HepG2 (cell line): ENCODE measurements around the gene ATP11B. TPM values are rescaled to one million over a fixed set of nuclear protein-coding genes. Genes with fewer than 3 reads are reported as not detected.

Experiments used
- ATAC-seq: fragments of 200-7000 bp; cut with Tn5 transposase; 3 replicates; pipeline ENCODE4 v1.9.1; 2020; ENCODE audit warnings: mild to moderate bottlenecking, moderate library complexity
- BruUV-seq: library from RNA; stranded (reverse); fragments of 400-500 nt; replicated peaks from 2 replicates; lab custom pipeline; 2021; lab: Mats Ljungman, UMichigan
- CTCF ChIA-PET: fragments of 300-600 bp; formaldehyde crosslinking; extraction: SDS; loops from one replicate; lab custom pipeline; 2021; ENCODE audit warnings: low total read pairs, inconsistent platforms, low intra/inter-chr PET ratio; lab: Yijun Ruan, JAX
- POLR2A ChIA-PET: fragments of 350-600 bp; sonication (Branson Sonifier 250); formaldehyde crosslinking; loops from one replicate; lab custom pipeline; 2020; ENCODE audit warnings: antibody characterized with exemption, inconsistent platforms; lab: Yijun Ruan, JAX
- DNase-seq: peaks from one replicate; pipeline ENCODE4 v3.0.0-alpha.2; 2015; ENCODE audit warnings: low spot score
- FAIRE-seq: peaks from 3 replicates; lab custom pipeline; 2011; peaks lifted over from hg19 to GRCh38; lab: Jason Lieb, UNC
- H2AFZ ChIP-seq: one replicate; pipeline ENCODE4 v1.6.1; 2011; ENCODE audit warnings: low read length, inconsistent platforms
- H3K27ac ChIP-seq: fragments of 300-600 bp; 3 replicates; pipeline ENCODE4 v1.8.0; 2011; ENCODE audit warnings: mixed run types, mild to moderate bottlenecking, mixed read lengths, low read length, inconsistent platforms; ENCODE audit not compliant: insufficient read depth; ENCODE audit errors: extremely low read length
- H3K27me3 ChIP-seq, 2 experiments: fragments of 200-600 bp in 1 of 2; 2 replicates in 1 of 2; 3 replicates in 1 of 2; pipeline versions ENCODE4 v1.6.0 to v1.8.0; 2011; ENCODE audit warnings: low read length in 2 of 2, mild to moderate bottlenecking in 2 of 2, moderate library complexity in 2 of 2, inconsistent platforms in 1 of 2; ENCODE audit not compliant: insufficient read depth in 2 of 2, control insufficient read depth in 1 of 2
- H3K36me3 ChIP-seq, 2 experiments: fragments of 200-600 bp in 1 of 2; replicated peaks in 1 of 2; 2 replicates in 1 of 2; 3 replicates in 1 of 2; pipeline versions ENCODE4 v1.5.1 to v1.8.0; 2011; ENCODE audit warnings: low read length in 2 of 2, inconsistent platforms in 1 of 2; ENCODE audit not compliant: insufficient read depth in 2 of 2, control insufficient read depth in 1 of 2
- H3K4me1 ChIP-seq: 2 replicates; pipeline ENCODE4 v1.5.1; 2012; ENCODE audit warnings: low read length, inconsistent platforms; ENCODE audit not compliant: insufficient read depth
- H3K4me2 ChIP-seq: 2 replicates; pipeline ENCODE4 v1.6.0; 2011; ENCODE audit warnings: low read depth, low read length, inconsistent platforms
- H3K4me3 ChIP-seq, 3 experiments: fragments of 200-600 bp in 1 of 3; sonication (generic), shearing (Covaris generic) in 1 of 3; replicated peaks in 1 of 3; 2 replicates each; pipeline ENCODE4 v1.5.1; 2011 to 2016; ENCODE audit warnings: low read length in 3 of 3, inconsistent platforms in 2 of 3, low read depth in 2 of 3, mild to moderate bottlenecking in 2 of 3, control low read depth in 1 of 3, mixed read lengths in 1 of 3; ENCODE audit not compliant: insufficient read depth in 1 of 3
- H3K79me2 ChIP-seq: one replicate; pipeline ENCODE4 v1.6.1; 2011; ENCODE audit warnings: low read length, inconsistent platforms; ENCODE audit not compliant: insufficient read depth
- H3K9ac ChIP-seq: 2 replicates; pipeline ENCODE4 v1.6.0; 2011; ENCODE audit warnings: mild to moderate bottlenecking, low read depth, low read length, inconsistent platforms; ENCODE audit not compliant: insufficient read depth
- H3K9me3 ChIP-seq: 2 replicates; pipeline ENCODE4 v1.5.1; 2012; ENCODE audit warnings: mild to moderate bottlenecking, low read length
- H4K20me1 ChIP-seq: 2 replicates; pipeline ENCODE4 v1.6.0; 2011; ENCODE audit warnings: inconsistent platforms, mild to moderate bottlenecking, low read length, moderate library complexity; ENCODE audit not compliant: insufficient read depth
- CTCF ChIP-seq: sonication (generic); formaldehyde crosslinking; IDR thresholded peaks from 2 replicates; pipeline ENCODE4 v1.5.0; 2020; ENCODE audit warnings: mild to moderate bottlenecking, missing genetic modification reagents, moderate library complexity
- STAG1 ChIP-seq: sonication (generic); formaldehyde crosslinking; IDR thresholded peaks from 2 replicates; pipeline ENCODE4 v1.4.0; 2020; ENCODE audit warnings: missing genetic modification reagents
- ZNF232 ChIP-seq: sonication (generic); formaldehyde crosslinking; IDR thresholded peaks from 2 replicates; pipeline ENCODE4 v1.4.0; 2020; ENCODE audit warnings: missing genetic modification reagents, borderline replicate concordance
- WGBS: methylation state at CpG from one replicate; pipeline ENCODE4 v1.1.6; 2017; ENCODE audit warnings: low lambda C conversion rate; 5-methylcytosine and 5-hydroxymethylcytosine counted together
- in situ Hi-C: cut with HindIII; loops from 2 replicates; pipeline ENCODE4 v1.10.0; 2017; ENCODE audit warnings: low pct_unique_long_range_greater_than_20kb; ENCODE audit not compliant: extremely low pct_ligation_motif_present
- intact Hi-C: fragments of 100-400 bp; cut with micrococcal nuclease; formaldehyde crosslinking; loops from one replicate; pipeline ENCODE4 v1.10.0; 2022; ENCODE audit not compliant: unreplicated experiment
- polyA plus RNA-seq, 8 experiments: library from polyadenylated mRNA; depleted of rRNA in 3 of 8; stranded (reverse) in 7 of 8; unstranded in 1 of 8; fragments of >200 nt; fragmentation: Illumina TruSeq in 4 of 8; extraction: Trizol in 4 of 8; gene quantifications; 2 replicates each; pipeline versions ENCODE4 v1.2.1 to v1.2.3, GENCODE V29; 2011 to 2016; ENCODE audit warnings: low read depth in 4 of 8, missing spikeins in 1 of 8, mixed read lengths in 1 of 8; ENCODE audit not compliant: insufficient read depth in 1 of 8
- total RNA-seq, 5 experiments: library from RNA; depleted of rRNA; stranded (reverse); fragments of >200 nt; fragmentation: Illumina TruSeq; extraction: Trizol; gene quantifications; 2 replicates each; pipeline ENCODE4 v1.2.3, GENCODE V29; 2016; ENCODE audit warnings: low read depth in 1 of 5
- TF ChIP-seq, protein P1 (sequence below): IDR thresholded peaks from 2 replicates; pipeline ENCODE4 v1.6.1; 2018; ENCODE audit warnings: missing genetic modification reagents, mild to moderate bottlenecking, missing compliant biosample characterization

Gene ATP11B
- total and polyA plus RNA-seq, 2 of the 13 experiments (the other 11 are each of a cell fraction or from before 2014, with no cell fraction given) = 10.1 to 22.9 TPM

DNA sequence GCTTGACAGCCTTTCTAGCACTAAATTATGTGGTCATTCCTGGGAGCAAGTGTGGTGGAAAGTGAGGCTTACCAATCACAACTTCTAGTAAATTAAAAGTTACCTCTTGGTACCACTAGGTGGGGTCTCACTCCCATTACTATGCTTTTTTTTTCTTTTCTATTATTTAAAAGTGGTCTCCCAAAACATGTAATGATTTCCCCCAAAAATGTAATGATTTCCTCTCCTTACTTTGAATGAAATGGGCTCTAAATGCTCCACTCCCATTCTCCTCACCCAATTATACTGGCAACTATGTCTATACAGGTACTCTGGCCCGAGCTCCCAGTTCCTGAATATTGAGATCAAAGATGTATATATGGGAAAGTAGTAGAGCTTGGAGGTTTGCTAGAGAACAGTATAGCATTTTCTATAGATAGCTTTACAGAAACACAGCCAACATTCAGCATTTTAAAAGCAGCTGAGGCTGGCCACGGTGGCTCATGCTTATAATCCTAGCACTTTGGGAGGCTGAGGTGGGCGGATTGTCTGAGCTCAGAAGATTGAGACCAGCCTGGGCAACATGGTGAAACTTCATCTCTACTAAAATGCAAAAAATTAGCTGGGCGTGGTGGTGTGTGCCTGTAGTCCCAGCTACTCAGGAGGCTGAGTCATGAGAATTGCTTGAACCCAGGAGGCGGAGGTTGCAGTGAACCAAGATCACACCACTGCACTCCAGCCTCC is 116.2 kb downstream of the ATP11B start:
- 92% methylated on average over 5 of the region's 5 CpGs for WGBS
- Histone ChIP-seq H2AFZ (no peak overlapping the region), H3K36me3 (no peaks in the 10 kb centered on the region), H3K9ac (no peak overlapping the region), H4K20me1 (no peaks in the 10 kb centered on the region), H3K27me3 (no peaks in the 10 kb centered on the region), H3K4me2 (no peak overlapping the region), H3K27ac (no peak overlapping the region), H3K9me3 (no peaks in the 10 kb centered on the region), H3K79me2 (no peaks in the 10 kb centered on the region), H3K4me1 (no peaks in the 10 kb centered on the region), H3K4me3 (no peak overlapping the region)
- no peak for DNase-seq
- ChIA-PET POLR2A (no interaction called here), CTCF (no interaction called here)
- in situ Hi-C loops = no loop called here
- BruUV-seq = no TSS peak
- intact Hi-C loops = loop anchor here (5.0 to 10.0 kb wide), 2 partner anchors 195 to 892 kb away; no protein-coding TSS in a partner anchor
- TF ChIP-seq, protein P1, sequence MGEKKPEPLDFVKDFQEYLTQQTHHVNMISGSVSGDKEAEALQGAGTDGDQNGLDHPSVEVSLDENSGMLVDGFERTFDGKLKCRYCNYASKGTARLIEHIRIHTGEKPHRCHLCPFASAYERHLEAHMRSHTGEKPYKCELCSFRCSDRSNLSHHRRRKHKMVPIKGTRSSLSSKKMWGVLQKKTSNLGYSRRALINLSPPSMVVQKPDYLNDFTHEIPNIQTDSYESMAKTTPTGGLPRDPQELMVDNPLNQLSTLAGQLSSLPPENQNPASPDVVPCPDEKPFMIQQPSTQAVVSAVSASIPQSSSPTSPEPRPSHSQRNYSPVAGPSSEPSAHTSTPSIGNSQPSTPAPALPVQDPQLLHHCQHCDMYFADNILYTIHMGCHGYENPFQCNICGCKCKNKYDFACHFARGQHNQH (CRISPR knock-in tag) = no peak
- TF ChIP-seq CTCF (CRISPR knock-in tag) = peak; percentile 49
- peak; percentile 44 for TF ChIP-seq STAG1 (CRISPR knock-in tag)
- TF ChIP-seq ZNF232 (CRISPR knock-in tag) = no peak
- FAIRE-seq = peak; percentile 65
- peak; percentile 57; the same call in 2 of the 3 replicates for ATAC-seq
